Measurements from ENCODE around the gene ADAM8.

Gene ADAM8

GRCh38 chr10:133272964-133273420 is 3.7 kb downstream of the ADAM8 start:
- TF ChIP-seq CTCF (conservative IDR thresholded peaks at IDR 0.05; ENCODE audit: low read depth, low read length) = no peak
- no peak overlapping the region for H3K4me3 ChIP-seq (ENCODE audit: low read length)
- no peak for DNase-seq (ENCODE audit: low read depth)

GRCh38 chr10:133272301-133272963 is 4.2 kb downstream of the ADAM8 start:
- no peak for TF ChIP-seq CTCF (conservative IDR thresholded peaks at IDR 0.05; ENCODE audit: low read depth, low read length)
- DNase-seq (ENCODE audit: low read depth) = no peak
- no peak overlapping the region for H3K4me3 ChIP-seq (ENCODE audit: low read length)

- H3K4me3 ChIP-seq (ENCODE audit: low read length) = no peak overlapping the region
- TF ChIP-seq CTCF (conservative IDR thresholded peaks at IDR 0.05; ENCODE audit: low read depth, low read length) = no peak
- DNase-seq (ENCODE audit: low read depth) = no peak
These were observed 5.0 kb downstream of the ADAM8 start for GRCh38 chr10:133271521-133272300.

- TF ChIP-seq CTCF (conservative IDR thresholded peaks at IDR 0.05; ENCODE audit: low read depth, low read length) = no peak
- DNase-seq (ENCODE audit: low read depth) = no peak
- H3K4me3 ChIP-seq (ENCODE audit: low read length) = no peak overlapping the region
These were observed 5.8 kb downstream of the ADAM8 start for GRCh38 chr10:133270773-133271297.

GRCh38 chr10:133270204-133270603 is 6.5 kb downstream of the ADAM8 start:
- no peak for TF ChIP-seq CTCF (conservative IDR thresholded peaks at IDR 0.05; ENCODE audit: low read depth, low read length)
- no peak for DNase-seq (ENCODE audit: low read depth)
- H3K4me3 ChIP-seq (ENCODE audit: low read length) = no peak overlapping the region

- DNase-seq (ENCODE audit: low read depth) = no peak
- no peak overlapping the region for H3K4me3 ChIP-seq (ENCODE audit: low read length)
- TF ChIP-seq CTCF (conservative IDR thresholded peaks at IDR 0.05; ENCODE audit: low read depth, low read length) = no peak
These were observed 7.3 kb downstream of the ADAM8 start for GRCh38 chr10:133269367-133269766.
